Progenitor cell of endocrine pancreas (in vitro differentiated cells): ENCODE data around the gene PTPN2. TPM values are rescaled to one million over a fixed set of nuclear protein-coding genes. Genes with fewer than 3 reads are reported as not detected.
A peak's percentile ranks its signal among the peaks of the same experiment; 100 is the strongest.

ENCODE experiments used
- DNase-seq: peaks from one replicate; pipeline ENCODE4 v3.0.0; 2021; ENCODE audit warnings: low spot score; ENCODE audit not compliant: unreplicated experiment
- H3K27ac Mint-ChIP-seq: 2 replicates; pipeline ENCODE4 v1.8.0; 2021; ENCODE audit warnings: mild to moderate bottlenecking, moderate library complexity, mixed read lengths
- H3K27me3 Mint-ChIP-seq: 2 replicates; pipeline ENCODE4 v1.8.0; 2021; ENCODE audit warnings: mixed read lengths
- H3K36me3 Mint-ChIP-seq: 2 replicates; pipeline ENCODE4 v1.8.0; 2022; ENCODE audit warnings: mixed read lengths; ENCODE audit not compliant: insufficient read depth
- H3K4me1 Mint-ChIP-seq: 2 replicates; pipeline ENCODE4 v1.8.0; 2021; ENCODE audit warnings: low read depth, mixed read lengths
- H3K4me3 Mint-ChIP-seq: 2 replicates; pipeline ENCODE4 v1.8.0; 2021; ENCODE audit warnings: low read depth, mild to moderate bottlenecking, moderate library complexity, mixed read lengths
- H3K9me3 Mint-ChIP-seq: 2 replicates; pipeline ENCODE4 v1.8.0; 2021; ENCODE audit warnings: low read depth, mixed read lengths
- CTCF ChIP-seq: fragments of 200-600 bp; sonication (generic); IDR thresholded peaks from one replicate; pipeline ENCODE4 v1.5.0; 2021; ENCODE audit warnings: antibody characterized with exemption, mild to moderate bottlenecking; ENCODE audit not compliant: unreplicated experiment
- total RNA-seq: library from RNA; stranded (reverse); gene quantifications from 2 replicates; pipeline ENCODE4 v1.2.1, GENCODE V29; 2021

PTPN2 gene
- total RNA-seq, 1 donor from 2014 or later: 45.1 TPM

- DNase-seq: no peak
- peak; percentile 40 for TF ChIP-seq CTCF
Measured at GRCh38 chr18:12744103-12744502, 139.9 kb downstream of the PTPN2 start.

DNA sequence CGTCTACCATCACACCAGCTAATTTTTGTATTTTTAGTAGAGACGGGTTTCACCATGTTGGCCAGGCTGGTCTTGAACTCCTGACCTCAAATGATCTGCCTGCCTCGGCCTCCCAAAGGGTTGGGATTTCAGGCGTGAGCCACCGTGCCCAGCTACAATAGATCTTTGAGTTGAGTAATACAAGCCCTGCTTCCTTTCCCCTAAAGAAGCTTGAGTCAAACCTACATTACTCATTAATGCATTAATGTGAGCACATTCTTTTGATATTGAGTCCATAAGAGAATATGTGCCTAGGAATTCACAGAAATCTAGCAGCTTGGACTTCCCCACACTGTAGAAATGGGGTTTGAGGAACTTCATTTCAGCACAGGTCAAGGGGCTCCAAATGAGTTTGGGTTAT is 141.6 kb downstream of the PTPN2 start:
- no peak for DNase-seq
- TF ChIP-seq CTCF: no peak

More at GRCh38 chr18:12744103-12744502, 139.9 kb downstream of the PTPN2 start:
- no peaks in the 10 kb centered on the region for H3K36me3 Mint-ChIP-seq
- H3K4me3 Mint-ChIP-seq: no peak overlapping the region
- H3K9me3 Mint-ChIP-seq: no peaks in the 10 kb centered on the region
- no peak overlapping the region for H3K27ac Mint-ChIP-seq
- H3K4me1 Mint-ChIP-seq: no peaks in the 10 kb centered on the region
- no peaks in the 10 kb centered on the region for H3K27me3 Mint-ChIP-seq

More for the DNA sequence above, 141.6 kb downstream of the PTPN2 start:
- no peaks in the 10 kb centered on the region for H3K4me1 Mint-ChIP-seq
- no peaks in the 10 kb centered on the region for H3K9me3 Mint-ChIP-seq
- no peak overlapping the region for H3K27ac Mint-ChIP-seq
- H3K36me3 Mint-ChIP-seq: no peaks in the 10 kb centered on the region
- no peak overlapping the region for H3K4me3 Mint-ChIP-seq
- no peaks in the 10 kb centered on the region for H3K27me3 Mint-ChIP-seq

Other genes with a start within 250 kb of the PTPN2 start
- 24.6 and 29.4 TPM in 2 replicates for gene SPIRE1, start 226.1 kb downstream of the PTPN2 start, total RNA-seq
- 12.1 and 14.4 TPM in 2 replicates for gene CEP76, start 181.5 kb downstream of the PTPN2 start, total RNA-seq
- 56.7 and 58.2 TPM in 2 replicates for gene PSMG2, start 181.2 kb downstream of the PTPN2 start, total RNA-seq
- gene SEH1L, start 63.8 kb upstream of the PTPN2 start, total RNA-seq: 43.3 and 44.7 TPM in 2 replicates
- 28.4 and 30.9 TPM in 2 replicates for gene CEP192, start 107.1 kb upstream of the PTPN2 start, total RNA-seq